Omental fat pad (tissue), 4 donors: ENCODE results near the gene PRSS50. TPM values are rescaled to one million over a fixed set of nuclear protein-coding genes. Genes with fewer than 3 reads are reported as not detected.

Experiments used
- ATAC-seq: fragments of 150-250 bp; one replicate; pipeline ENCODE4 v1.9.1; 2016; ENCODE audit warnings: mild to moderate bottlenecking, moderate library complexity; ENCODE audit not compliant: low FRiP score
- DNase-seq: peaks from one replicate; pipeline ENCODE4 v3.0.0-alpha.2; 2019; ENCODE audit warnings: low spot score
- total RNA-seq, 4 donors: library from RNA; depleted of rRNA; stranded (reverse); fragments of >200 nt; gene quantifications; one replicate each; pipeline ENCODE4 v1.1.0, GENCODE V29; 2016
- TF ChIP-seq, protein P1 (sequence below), 3 donors: fragments of 450-650 bp; IDR thresholded peaks; one replicate each; pipeline ENCODE4 v1.5.1; 2016 to 2017; ENCODE audit warnings: antibody characterized with exemption in 3 of 3, mild to moderate bottlenecking in 3 of 3, moderate library complexity in 2 of 3

The PRSS50 gene
- total RNA-seq, 4 donors from 2014 or later = 0.32 TPM; not detected in 3

DNA sequence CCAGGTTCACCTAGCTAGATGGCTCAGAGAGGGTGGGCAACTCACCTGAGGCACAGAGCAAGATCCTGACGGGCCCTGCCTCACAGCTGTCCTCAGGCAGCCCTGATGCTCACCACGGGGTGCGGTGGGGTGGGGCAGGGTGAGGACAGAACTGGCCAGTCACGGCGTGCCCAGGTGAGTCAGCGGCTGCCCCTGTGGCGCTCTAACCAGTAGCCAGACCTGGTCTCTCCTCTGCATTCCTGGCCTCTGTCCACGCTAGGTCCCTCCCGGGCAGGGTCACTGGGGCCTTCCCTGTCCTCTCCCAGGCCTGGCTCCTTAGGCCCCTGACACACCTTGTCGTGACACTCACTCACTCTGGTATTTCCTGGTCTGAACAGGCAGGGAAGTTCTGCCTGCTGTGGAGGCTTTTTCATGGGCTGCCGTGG lies 25.1 kb downstream of the PRSS50 start:
- no peak for DNase-seq
- peak; percentile 2 for ATAC-seq

DNA sequence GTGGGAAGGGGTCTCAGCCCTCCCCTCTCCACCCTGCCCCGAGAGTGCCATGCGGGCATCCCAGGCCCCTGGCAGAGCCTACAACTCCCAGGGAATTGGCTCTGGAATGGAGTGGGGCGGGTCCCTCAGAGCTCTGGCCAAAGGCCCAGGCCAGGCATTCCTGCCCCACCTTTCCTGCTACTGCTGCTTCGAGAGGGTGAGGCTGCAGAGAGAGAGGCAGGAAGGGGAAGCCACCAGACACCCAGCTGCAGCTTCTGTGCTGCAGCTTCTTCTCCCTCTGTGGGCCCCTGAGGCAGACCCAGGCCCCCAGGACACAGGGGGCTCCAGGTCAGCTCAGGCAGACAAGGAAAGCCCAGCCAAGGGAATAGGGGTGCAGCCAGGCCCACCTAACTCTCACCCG lies 26.9 kb downstream of the PRSS50 start:
- TF ChIP-seq, protein P1, sequence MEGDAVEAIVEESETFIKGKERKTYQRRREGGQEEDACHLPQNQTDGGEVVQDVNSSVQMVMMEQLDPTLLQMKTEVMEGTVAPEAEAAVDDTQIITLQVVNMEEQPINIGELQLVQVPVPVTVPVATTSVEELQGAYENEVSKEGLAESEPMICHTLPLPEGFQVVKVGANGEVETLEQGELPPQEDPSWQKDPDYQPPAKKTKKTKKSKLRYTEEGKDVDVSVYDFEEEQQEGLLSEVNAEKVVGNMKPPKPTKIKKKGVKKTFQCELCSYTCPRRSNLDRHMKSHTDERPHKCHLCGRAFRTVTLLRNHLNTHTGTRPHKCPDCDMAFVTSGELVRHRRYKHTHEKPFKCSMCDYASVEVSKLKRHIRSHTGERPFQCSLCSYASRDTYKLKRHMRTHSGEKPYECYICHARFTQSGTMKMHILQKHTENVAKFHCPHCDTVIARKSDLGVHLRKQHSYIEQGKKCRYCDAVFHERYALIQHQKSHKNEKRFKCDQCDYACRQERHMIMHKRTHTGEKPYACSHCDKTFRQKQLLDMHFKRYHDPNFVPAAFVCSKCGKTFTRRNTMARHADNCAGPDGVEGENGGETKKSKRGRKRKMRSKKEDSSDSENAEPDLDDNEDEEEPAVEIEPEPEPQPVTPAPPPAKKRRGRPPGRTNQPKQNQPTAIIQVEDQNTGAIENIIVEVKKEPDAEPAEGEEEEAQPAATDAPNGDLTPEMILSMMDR (IDR thresholded peaks at IDR 0.05) = no peak
- ATAC-seq = no peak

More for the DNA sequence above, 25.1 kb downstream of the PRSS50 start:
- TF ChIP-seq, protein P1 (IDR thresholded peaks at IDR 0.05) = no peak

DNA sequence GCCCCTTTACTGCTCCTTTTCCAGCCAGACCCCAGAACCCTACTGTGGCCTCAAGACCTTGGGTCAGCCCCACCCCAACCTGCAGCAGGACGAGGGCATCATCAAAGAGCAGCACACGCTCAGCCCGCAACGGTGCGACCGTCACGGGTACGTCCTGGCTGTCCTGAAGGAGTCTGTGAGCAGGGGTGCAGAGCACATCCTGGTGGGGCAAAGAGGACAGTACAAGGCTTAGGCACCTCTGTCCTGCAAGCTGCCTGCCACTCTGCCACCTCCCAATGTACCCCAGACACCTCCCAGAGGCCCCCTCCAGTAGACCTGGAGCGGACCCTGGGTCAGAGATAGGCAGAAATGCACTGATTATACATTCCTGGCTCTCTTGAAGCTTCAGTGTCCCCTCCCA lies 32.2 kb downstream of the PRSS50 start:
- no peak for DNase-seq
- TF ChIP-seq, protein P1 (IDR thresholded peaks at IDR 0.05) = no peak
- no peak for ATAC-seq

More for the DNA sequence above, 26.9 kb downstream of the PRSS50 start:
- DNase-seq = no peak

DNA sequence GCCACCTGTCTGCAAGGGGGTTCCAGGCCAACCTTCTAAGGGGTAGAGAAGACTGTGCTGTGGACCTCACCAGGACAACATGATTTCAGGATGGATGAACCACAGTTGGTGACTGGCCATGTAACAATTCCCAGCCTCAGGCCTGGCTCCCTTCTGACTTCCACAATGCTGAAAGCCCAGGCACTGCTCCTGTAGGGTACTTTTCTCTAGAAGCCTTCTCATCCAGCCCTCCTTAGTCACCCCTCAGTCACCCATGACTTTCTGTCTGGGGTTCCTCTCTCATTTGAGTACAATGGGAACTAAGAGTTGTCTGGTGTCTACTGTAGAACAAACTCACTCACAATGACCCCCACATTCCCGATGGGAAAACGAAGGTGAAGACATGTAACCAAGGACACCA lies 32.8 kb downstream of the PRSS50 start:
- TF ChIP-seq, protein P1 (IDR thresholded peaks at IDR 0.05) = no peak
- DNase-seq (no peak), ATAC-seq (no peak)

DNA sequence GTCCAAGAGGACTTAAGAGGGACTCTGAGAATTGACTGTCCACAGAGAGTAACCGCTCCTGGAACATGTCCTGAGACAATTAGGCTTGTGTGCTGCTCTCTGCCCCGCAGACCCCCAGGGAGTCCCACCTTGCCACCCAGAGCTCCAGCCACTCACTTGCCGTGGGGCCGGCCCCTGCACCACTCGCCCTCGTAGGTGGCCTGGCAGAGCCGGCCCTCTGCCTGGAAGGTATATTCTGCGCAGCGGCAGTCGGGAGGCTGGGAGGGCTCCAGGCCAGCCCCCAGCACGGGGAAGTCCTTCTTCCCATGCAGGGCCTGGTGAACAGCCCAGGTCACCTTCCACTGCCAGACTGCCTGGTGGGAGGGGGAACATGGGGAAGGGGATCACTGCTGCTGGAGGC lies 34.7 kb downstream of the PRSS50 start:
- TF ChIP-seq, protein P1 (IDR thresholded peaks at IDR 0.05) = no peak
- DNase-seq = no peak
- no peak for ATAC-seq

DNA sequence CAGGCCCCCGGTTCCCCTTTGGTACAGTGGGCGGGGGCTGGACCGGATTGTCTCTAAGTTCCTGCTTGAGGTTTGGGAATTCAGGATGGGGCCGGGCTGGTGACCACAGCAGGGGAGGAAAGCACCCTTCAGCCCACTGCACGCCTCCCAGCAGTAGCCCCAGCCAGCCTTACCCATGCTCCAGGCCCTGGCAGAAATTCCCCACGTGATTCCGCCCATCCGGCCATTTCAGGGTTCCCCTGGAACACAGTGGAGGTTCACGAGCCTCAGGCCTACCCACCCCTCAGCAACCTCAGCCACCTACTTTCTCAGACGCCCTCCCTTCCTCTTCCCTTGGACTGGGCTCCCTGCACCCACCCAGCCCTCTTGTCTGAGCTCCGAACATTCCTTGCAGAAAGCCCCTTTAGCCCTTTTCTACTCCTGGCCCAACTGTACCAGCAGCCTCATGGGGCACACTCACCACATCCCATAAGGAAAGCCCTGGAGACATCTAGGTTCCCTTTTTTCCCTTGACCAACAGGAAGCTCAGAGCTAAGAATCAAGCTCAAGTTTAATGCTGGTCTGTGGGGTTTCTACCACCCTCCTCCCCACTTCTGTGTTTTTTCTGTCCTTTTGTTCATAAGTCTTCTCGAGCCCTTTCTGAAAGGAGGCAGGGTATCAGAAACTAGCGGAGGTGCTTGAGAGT lies 35.7 kb downstream of the PRSS50 start:
- ATAC-seq (no peak), DNase-seq (no peak)
- TF ChIP-seq, protein P1 (IDR thresholded peaks at IDR 0.05) = no peak

DNA sequence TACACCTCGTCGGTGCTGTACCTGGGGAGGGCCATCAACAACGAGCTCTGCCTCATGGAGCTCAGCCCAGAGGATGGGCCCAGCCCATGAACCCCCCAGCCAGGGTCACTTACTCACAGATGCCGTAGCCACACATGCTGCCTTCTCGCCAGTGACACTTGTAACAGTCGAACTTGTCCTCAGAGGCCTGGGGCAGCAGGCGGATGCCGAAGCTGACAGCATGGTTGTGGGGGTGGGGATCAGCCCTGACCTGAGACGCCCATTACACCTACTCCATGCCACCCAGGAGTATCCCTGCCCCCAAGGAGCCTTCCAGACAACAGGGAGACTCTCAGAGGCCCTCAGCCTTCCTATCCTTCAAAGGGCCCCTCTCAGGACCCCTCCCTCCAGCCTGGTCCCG lies 36.3 kb downstream of the PRSS50 start:
- no peak for ATAC-seq
- TF ChIP-seq, protein P1 (IDR thresholded peaks at IDR 0.05) = no peak
- no peak for DNase-seq
